ENCODE data around the gene ALG5. TPM values are rescaled to one million over a fixed set of nuclear protein-coding genes. Genes with fewer than 3 reads are reported as not detected.

ALG5 gene
- total and polyA plus RNA-seq, 2 of the 4 experiments (the other 2 are of a cell fraction), result 19.4 to 21.9 TPM

DNA sequence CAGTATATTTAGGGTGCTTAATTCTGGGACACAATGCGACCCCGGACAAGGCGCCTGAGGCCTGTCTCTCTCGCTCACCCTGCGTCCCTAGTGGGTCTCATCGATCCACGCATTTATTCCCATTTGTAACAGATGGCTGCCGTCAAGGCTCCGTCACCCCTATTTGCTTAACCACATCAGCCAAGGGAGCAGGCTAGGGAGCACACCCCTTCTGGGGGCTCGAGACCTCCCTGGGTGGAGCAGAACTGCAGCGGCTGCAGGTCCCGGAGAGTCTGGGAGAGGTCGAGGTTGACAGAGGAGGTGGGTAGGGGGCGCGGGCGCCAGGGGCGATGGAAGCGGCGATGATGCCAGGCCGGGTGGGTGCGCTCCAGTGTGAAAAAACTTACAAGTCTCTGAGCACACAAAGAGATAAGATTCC, 507 bp downstream of the ALG5 start:
- H3K36me3 ChIP-seq (ENCODE audit: control insufficient read depth, insufficient read depth, low read length), result peaks cover 6% of the 10 kb centered on the region
- dilution Hi-C loops (cut with HindIII; ENCODE audit: low sequenced_read_pairs, unreplicated experiment), result loop anchor here (25.0 kb wide), 1 partner anchor 136 kb away; no protein-coding TSS in a partner anchor
- POLR2A ChIA-PET (ENCODE audit: unreplicated experiment), result no interaction called here
- peak overlapping the region; percentile 78 for H4K5ac ChIP-seq (ENCODE audit: low read depth, low read length)
- BruUV-seq (replicated peaks), result no TSS peak
- H2AK9ac ChIP-seq (replicated peaks; ENCODE audit: low read depth, low read length, poor library complexity), result peak overlapping the region; percentile 88
- H3K9me1 ChIP-seq (ENCODE audit: insufficient read depth, low read length), result no peaks in the 10 kb centered on the region
- H3K4me1 ChIP-seq (ENCODE audit: control insufficient read depth, insufficient read depth, low read length), result no peaks in the 10 kb centered on the region; the same call in 1 of the 2 replicates
- no peaks in the 10 kb centered on the region for H3K27me3 ChIP-seq (ENCODE audit: control insufficient read depth, insufficient read depth, low read length)
- intact Hi-C loops (cut with micrococcal nuclease), result loop anchor here (1.0 to 10.0 kb wide), 3 partner anchors 71 to 1024 kb away; partner anchors contain the start of gene SPART
- 0% methylated on average over 3 of the region's 21 CpGs; no CpG with 5 or more reads in 1 of the 2 experiments for WGBS, 2 experiments (ENCODE audit: extremely low coverage in 2 of 2, insufficient read length in 1 of 2)
- peak overlapping the region; percentile 48 for H4K91ac ChIP-seq (ENCODE audit: insufficient read depth, low read depth, low read length)
- DNase-seq (no peak), ATAC-seq (ENCODE audit: low read depth) (0 out of 2 replicates have a peak, but pooled peaks have one; percentile 3)
- H2BK120ac ChIP-seq (ENCODE audit: low read depth, low read length), result no peak overlapping the region
- H3K27ac ChIP-seq (ENCODE audit: insufficient read depth, low read length), result peak overlapping the region; percentile 89
- H3K56ac ChIP-seq (ENCODE audit: extremely low read depth, insufficient read depth, low read length), result peak overlapping the region; percentile 86; the same call in 1 of the 2 replicates
- no peak for TF ChIP-seq MXI1 (IDR thresholded peaks at IDR 0.05; ENCODE audit: borderline replicate concordance, low read depth, low read length)
- TF ChIP-seq RAD21 (IDR thresholded peaks at IDR 0.05; ENCODE audit: low read length), result no peak
- TF ChIP-seq MAFK (IDR thresholded peaks at IDR 0.05; ENCODE audit: low read depth, low read length), result no peak
- TF ChIP-seq, protein P1, sequence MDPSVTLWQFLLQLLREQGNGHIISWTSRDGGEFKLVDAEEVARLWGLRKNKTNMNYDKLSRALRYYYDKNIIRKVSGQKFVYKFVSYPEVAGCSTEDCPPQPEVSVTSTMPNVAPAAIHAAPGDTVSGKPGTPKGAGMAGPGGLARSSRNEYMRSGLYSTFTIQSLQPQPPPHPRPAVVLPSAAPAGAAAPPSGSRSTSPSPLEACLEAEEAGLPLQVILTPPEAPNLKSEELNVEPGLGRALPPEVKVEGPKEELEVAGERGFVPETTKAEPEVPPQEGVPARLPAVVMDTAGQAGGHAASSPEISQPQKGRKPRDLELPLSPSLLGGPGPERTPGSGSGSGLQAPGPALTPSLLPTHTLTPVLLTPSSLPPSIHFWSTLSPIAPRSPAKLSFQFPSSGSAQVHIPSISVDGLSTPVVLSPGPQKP (IDR thresholded peaks at IDR 0.05; ENCODE audit: borderline replicate concordance, low read depth, low read length), result no peak
- TF ChIP-seq, protein P2, sequence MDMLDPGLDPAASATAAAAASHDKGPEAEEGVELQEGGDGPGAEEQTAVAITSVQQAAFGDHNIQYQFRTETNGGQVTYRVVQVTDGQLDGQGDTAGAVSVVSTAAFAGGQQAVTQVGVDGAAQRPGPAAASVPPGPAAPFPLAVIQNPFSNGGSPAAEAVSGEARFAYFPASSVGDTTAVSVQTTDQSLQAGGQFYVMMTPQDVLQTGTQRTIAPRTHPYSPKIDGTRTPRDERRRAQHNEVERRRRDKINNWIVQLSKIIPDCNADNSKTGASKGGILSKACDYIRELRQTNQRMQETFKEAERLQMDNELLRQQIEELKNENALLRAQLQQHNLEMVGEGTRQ (IDR thresholded peaks at IDR 0.05; ENCODE audit: low read depth, low read length), result no peak
- TF ChIP-seq BHLHE40 (IDR thresholded peaks at IDR 0.05; ENCODE audit: low read depth, low read length), result no peak
- TF ChIP-seq FOS (IDR thresholded peaks at IDR 0.05; ENCODE audit: low read depth, low read length), result no peak
- TF ChIP-seq RCOR1 (IDR thresholded peaks at IDR 0.05; ENCODE audit: insufficient replicate concordance, low read length), result no peak
- no peak for TF ChIP-seq CHD1 (IDR thresholded peaks at IDR 0.05; ENCODE audit: low read depth, low read length)
- TF ChIP-seq RFX5 (IDR thresholded peaks at IDR 0.05; ENCODE audit: low read depth, low read length), result no peak
- TF ChIP-seq SMC3 (IDR thresholded peaks at IDR 0.05; ENCODE audit: low read depth, low read length), result no peak
- no peak for TF ChIP-seq POLR2A (IDR thresholded peaks at IDR 0.05; ENCODE audit: low read depth, low read length)
- no peak for TF ChIP-seq CEBPB (IDR thresholded peaks at IDR 0.05; ENCODE audit: low read depth, low read length)
- no peak for TF ChIP-seq MAZ (IDR thresholded peaks at IDR 0.05; ENCODE audit: borderline replicate concordance, low read depth, low read length)
- TF ChIP-seq, protein P3, sequence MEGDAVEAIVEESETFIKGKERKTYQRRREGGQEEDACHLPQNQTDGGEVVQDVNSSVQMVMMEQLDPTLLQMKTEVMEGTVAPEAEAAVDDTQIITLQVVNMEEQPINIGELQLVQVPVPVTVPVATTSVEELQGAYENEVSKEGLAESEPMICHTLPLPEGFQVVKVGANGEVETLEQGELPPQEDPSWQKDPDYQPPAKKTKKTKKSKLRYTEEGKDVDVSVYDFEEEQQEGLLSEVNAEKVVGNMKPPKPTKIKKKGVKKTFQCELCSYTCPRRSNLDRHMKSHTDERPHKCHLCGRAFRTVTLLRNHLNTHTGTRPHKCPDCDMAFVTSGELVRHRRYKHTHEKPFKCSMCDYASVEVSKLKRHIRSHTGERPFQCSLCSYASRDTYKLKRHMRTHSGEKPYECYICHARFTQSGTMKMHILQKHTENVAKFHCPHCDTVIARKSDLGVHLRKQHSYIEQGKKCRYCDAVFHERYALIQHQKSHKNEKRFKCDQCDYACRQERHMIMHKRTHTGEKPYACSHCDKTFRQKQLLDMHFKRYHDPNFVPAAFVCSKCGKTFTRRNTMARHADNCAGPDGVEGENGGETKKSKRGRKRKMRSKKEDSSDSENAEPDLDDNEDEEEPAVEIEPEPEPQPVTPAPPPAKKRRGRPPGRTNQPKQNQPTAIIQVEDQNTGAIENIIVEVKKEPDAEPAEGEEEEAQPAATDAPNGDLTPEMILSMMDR (conservative IDR thresholded peaks at IDR 0.05; ENCODE audit: low read depth, low read length), result no peak
- TF ChIP-seq NFE2L2 (IDR thresholded peaks at IDR 0.05; ENCODE audit: low read depth, low read length), result no peak
- H2AFZ ChIP-seq (replicated peaks; ENCODE audit: low read length, poor library complexity), result peak overlapping the region; percentile 94
- H3K9me3 ChIP-seq (ENCODE audit: control insufficient read depth, insufficient read depth, low read length), result no peaks in the 10 kb centered on the region
- peak overlapping the region; percentile 56 for H2BK5ac ChIP-seq (ENCODE audit: low read depth, low read length, poor library complexity, severe bottlenecking)
- peak overlapping the region; percentile 70 for H3K14ac ChIP-seq (replicated peaks; ENCODE audit: low read depth, low read length)
- peak overlapping the region; percentile 5; the same call in 1 of the 2 replicates for H2AK5ac ChIP-seq (ENCODE audit: low read depth, low read length)
- peak overlapping the region; percentile 78 for H3K4ac ChIP-seq (ENCODE audit: low read depth, low read length)
- in situ Hi-C loops (cut with MboI; ENCODE audit: low sequenced_read_pairs), result loop anchor here (10.0 to 25.0 kb wide), 2 partner anchors 574 to 661 kb away; partner anchors contain the start of gene SPART
- peak overlapping the region; percentile 9 to 84 for H4K8ac ChIP-seq (ENCODE audit: low read depth in 2 of 2, low read length in 2 of 2)
- CTCF ChIA-PET, result interaction anchor here (0.6 kb wide), 1 partner anchor 1700 kb away, joined by 3 read pairs; no protein-coding TSS in a partner anchor
- peak overlapping the region; percentile 88 for H3K9ac ChIP-seq (ENCODE audit: low read depth, low read length)
- H3K18ac ChIP-seq (ENCODE audit: low read depth, low read length), result no peak overlapping the region
- H3K4me2 ChIP-seq (ENCODE audit: low read depth, low read length), result peak overlapping the region; percentile 100
- peak overlapping the region; percentile 71 for H3K4me3 ChIP-seq (ENCODE audit: insufficient read depth, low read depth, low read length)
- H4K20me1 ChIP-seq (ENCODE audit: insufficient read depth, low read length), result no peaks in the 10 kb centered on the region
- H2BK20ac ChIP-seq (ENCODE audit: low read depth, low read length), result no peak overlapping the region
- H3K79me1 ChIP-seq (ENCODE audit: low read depth in 1 of 2, low read length in 2 of 2), result peaks cover 14 to 42% of the 10 kb centered on the region in 2 experiments
- peak overlapping the region; percentile 84 for H3K23ac ChIP-seq (ENCODE audit: low read depth, low read length)
- H2BK15ac ChIP-seq (ENCODE audit: low read depth, low read length), result no peak overlapping the region

Data from IMR-90 (cell line).